NCI-H2227 (cell line): Measurements from ENCODE around the gene ELOVL6.
"Not testable (repeated sequence)": the region's sequence is repeated elsewhere in the genome, so short reads cannot be mapped to it uniquely, and the experiment has no call there.

Source experiments
- DNase-seq: peaks from one replicate; lab custom pipeline; 2025; ENCODE audit not compliant: unreplicated experiment; lab: John Stamatoyannopoulos, UW

Gene ELOVL6

GRCh38 chr4:110196871-110197528 lies 1.4 kb downstream of the ELOVL6 start:
- DNase-seq = peak; percentile 69

GRCh38 chr4:110196206-110196870 lies 2.1 kb downstream of the ELOVL6 start:
- peak; percentile 69 for DNase-seq

DNA sequence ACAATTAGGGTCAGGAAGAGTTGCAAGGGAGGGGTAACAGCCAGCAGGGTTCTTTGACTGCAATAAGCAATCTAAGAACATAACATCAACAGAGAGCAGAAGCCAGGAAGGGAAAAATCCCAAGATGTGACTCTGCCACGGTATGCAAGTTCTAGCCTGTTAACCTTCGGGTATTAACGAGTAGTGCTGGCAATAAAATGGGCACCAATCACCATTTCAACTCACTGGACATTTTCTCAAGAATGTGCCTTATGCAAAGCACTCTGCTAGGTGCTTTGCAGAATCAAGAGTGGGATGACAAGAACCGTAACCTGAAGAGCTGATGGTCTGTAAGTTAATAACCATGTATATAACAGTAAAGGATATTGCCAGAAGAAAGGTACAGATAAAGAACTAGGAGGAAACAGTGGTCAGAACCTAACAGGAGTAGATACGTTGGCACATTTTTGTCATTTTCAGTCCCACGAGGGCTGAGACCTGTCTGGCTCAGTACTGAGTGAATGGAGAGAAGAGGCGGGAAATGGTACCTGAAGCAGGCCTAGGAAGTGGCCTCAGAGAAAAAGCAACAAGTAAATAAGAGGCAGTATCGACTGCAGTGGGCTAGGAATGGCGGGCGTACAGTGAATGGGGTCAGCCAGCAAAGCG lies 2.7 kb downstream of the ELOVL6 start:
- DNase-seq = peak; percentile 49

DNA sequence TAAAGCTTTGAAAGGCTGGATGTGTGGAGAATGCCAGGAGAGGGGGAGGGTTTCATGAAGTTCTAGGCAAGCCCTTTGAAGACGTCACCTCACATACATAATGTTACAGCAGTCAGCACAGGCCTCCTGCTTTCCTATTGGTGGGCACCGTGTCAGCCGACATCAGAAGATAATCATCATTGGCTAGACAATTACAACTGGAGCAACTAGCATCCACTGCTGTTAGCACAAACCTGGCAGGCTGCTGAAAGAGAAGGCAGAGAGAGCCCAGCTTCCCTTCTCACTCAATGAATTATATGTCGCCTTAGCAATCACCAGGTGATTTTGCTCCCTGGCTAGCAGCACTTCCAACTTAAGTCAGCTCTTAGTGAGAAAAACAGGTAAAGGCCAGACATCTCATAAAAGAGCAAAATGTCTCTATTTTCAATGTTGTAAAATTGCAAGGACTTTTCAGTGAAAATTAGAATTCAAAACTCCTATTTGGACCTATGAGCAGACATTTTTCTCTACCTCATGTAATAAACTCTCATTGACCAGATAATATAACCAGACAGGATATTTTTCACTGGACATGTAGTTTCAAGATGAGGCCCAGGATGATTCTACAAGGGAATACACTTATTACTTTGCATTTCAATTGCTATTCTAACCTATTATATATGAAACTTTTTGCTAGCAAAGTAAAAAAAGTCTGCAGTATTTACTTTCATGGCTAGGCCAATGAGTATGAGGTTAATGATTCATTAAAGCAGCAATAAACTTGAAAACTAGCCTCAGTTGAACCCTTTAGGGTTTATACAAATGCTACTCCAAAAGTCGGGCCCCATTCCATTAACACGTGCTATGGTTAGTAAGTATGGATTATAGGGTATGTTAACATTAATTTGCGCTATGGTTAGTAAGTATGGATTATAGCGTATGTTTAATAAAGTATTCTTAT lies 4.3 kb downstream of the ELOVL6 start:
- peak; percentile 87 for DNase-seq

GRCh38 chr4:110193287-110193686 lies 5.1 kb downstream of the ELOVL6 start:
- not testable (repeated sequence) for DNase-seq

DNA sequence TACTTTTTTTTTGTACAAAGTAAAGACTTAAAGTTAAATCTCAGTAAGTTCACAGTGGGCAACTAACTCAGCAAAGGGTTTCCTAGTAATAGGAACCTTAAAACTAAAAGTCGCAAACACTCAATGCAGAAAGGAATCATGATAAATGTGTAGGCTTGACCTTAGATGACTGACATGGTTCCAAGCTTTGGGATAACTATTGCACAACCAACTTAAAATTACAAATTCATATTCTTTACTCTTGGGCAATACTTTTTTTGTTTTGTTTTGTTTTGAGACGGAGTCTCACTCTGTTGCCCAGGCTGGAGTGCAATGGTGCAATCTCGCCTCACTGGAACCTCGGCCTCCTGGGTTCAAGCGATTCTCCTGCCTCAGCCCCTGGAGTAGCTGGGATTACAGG lies 8.2 kb downstream of the ELOVL6 start:
- no peak for DNase-seq

GRCh38 chr4:110188113-110188512 lies 10.3 kb downstream of the ELOVL6 start:
- DNase-seq = no peak

- DNase-seq = peak; percentile 11
Measured at GRCh38 chr4:110184791-110185155, 13.6 kb downstream of the ELOVL6 start.

- DNase-seq = no peak
Measured at GRCh38 chr4:110184140-110184790, 14.2 kb downstream of the ELOVL6 start.

DNA sequence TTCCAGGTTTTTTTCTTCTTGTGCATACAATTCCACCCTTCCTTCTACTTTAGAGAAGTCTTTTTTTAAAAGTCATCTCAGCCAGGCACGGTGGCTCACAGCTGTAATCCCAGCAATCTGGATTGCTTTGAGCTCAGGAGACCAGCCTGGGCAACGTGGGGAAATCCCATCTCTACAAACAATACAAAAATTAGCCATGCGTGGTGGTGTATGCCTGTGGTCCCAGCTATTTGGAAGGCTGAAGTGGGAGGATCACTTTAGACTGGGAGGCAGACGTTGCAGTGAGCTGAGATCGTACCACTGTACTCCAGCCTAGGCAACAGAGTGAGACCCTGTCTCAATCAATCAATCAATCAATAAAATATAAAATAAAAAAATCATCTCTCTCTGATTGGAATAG lies 14.8 kb downstream of the ELOVL6 start:
- no peak for DNase-seq

DNA sequence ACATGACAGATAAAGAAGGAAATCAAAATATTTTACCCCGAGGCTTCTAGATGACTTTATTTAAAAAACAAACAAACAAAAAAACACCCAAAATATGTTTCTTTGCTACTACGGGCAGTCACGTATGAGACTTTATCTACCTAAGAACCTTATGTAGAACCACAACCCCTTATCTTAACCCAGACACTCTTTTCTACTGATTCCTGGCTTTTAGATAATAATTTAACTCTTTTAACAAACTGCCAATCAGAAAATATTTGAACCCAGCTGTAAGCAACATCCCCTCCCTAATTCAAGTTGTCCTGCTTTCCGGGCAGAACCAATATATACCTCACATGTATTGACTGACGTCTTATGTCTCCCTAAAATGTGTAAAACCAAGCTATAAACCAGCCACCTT lies 15.4 kb downstream of the ELOVL6 start:
- DNase-seq = no peak

- DNase-seq = no peak
Measured at GRCh38 chr4:110181890-110182289, 16.5 kb downstream of the ELOVL6 start.

GRCh38 chr4:110175634-110176033 lies 22.8 kb downstream of the ELOVL6 start:
- no peak for DNase-seq

GRCh38 chr4:110172972-110173371 lies 25.4 kb downstream of the ELOVL6 start:
- peak; percentile 6 for DNase-seq

- no peak for DNase-seq
Measured at GRCh38 chr4:110171971-110172370, 26.4 kb downstream of the ELOVL6 start.

GRCh38 chr4:110170861-110171260 lies 27.6 kb downstream of the ELOVL6 start:
- no peak for DNase-seq

- no peak for DNase-seq
Measured at GRCh38 chr4:110165382-110166286, 32.8 kb downstream of the ELOVL6 start.

GRCh38 chr4:110164856-110165255 lies 33.6 kb downstream of the ELOVL6 start:
- no peak for DNase-seq

- DNase-seq = no peak
Measured at GRCh38 chr4:110164251-110164650, 34.2 kb downstream of the ELOVL6 start.
